ENCODE data around the gene SRF. TPM values are rescaled to one million over a fixed set of nuclear protein-coding genes. Genes with fewer than 3 reads are reported as not detected.

Gene SRF
- total and polyA plus RNA-seq, 2 donors (not counting 3 experiments of a cell fraction or from before 2014, with no cell fraction given) = 34.4 to 55.8 TPM

GRCh38 chr6:43193929-43194328 lies 22.9 kb downstream of the SRF start:
- Histone ChIP-seq H3K27me3 (ENCODE audit: control insufficient read depth in 2 of 2, insufficient read depth in 2 of 2, low read length in 2 of 2) (no peaks in the 10 kb centered on the region), H3K4me2 (ENCODE audit: insufficient read depth, low read length) (no peak overlapping the region), H3K9me1 (replicated peaks; ENCODE audit: control insufficient read depth, extremely low read depth, insufficient read depth, low read length) (no peaks in the 10 kb centered on the region), H3K36me3 (ENCODE audit: control insufficient read depth in 2 of 2, extremely low read depth in 1 of 2, insufficient read depth in 2 of 2, low read length in 2 of 2) (peaks cover 2 to 15% of the 10 kb centered on the region in 2 experiments), H3K79me2 (ENCODE audit: control insufficient read depth, insufficient read depth, low read length) (no peaks in the 10 kb centered on the region), H3K9ac (replicated peaks; ENCODE audit: extremely low read depth, insufficient read depth, low read length) (no peak overlapping the region), H4K20me1 (replicated peaks; ENCODE audit: control insufficient read depth, extremely low read depth, insufficient read depth, low read length) (no peaks in the 10 kb centered on the region), H3K4me3 (replicated peaks in 1 of 3; ENCODE audit: insufficient read depth in 1 of 3, low read depth in 1 of 3, low read length in 3 of 3) (no peak overlapping the region), H3K9me3 (replicated peaks; ENCODE audit: control insufficient read depth, insufficient read depth, low read length) (no peaks in the 10 kb centered on the region), H3K27ac (ENCODE audit: insufficient read depth, low read depth, low read length) (no peak overlapping the region), H2AFZ (ENCODE audit: low read depth, low read length) (no peak overlapping the region), H3K4me1 (ENCODE audit: control insufficient read depth, extremely low read depth, insufficient read depth, low read length) (no peaks in the 10 kb centered on the region)
- CTCF ChIA-PET = no interaction called here
- no TSS peak for BruUV-seq (replicated peaks)
- intact Hi-C loops (cut with micrococcal nuclease) (no loop called here), dilution Hi-C loops (cut with MboI; ENCODE audit: extremely low pct_ligation_motif_present, low sequenced_read_pairs) (no loop called here)
- POLR2A ChIA-PET = no interaction called here
- TF ChIP-seq JUN (IDR thresholded peaks at IDR 0.05; ENCODE audit: borderline replicate concordance, insufficient read depth, insufficient read length, low read depth) = no peak
- no peak for TF ChIP-seq CTCF (IDR thresholded peaks at IDR 0.05; ENCODE audit: extremely low read depth in 1 of 2, insufficient read depth in 1 of 2, low read depth in 1 of 2, low read length in 2 of 2)
- no peak for TF ChIP-seq MAX (IDR thresholded peaks at IDR 0.05; ENCODE audit: insufficient read depth, insufficient read length)
- TF ChIP-seq GATA2 (IDR thresholded peaks at IDR 0.05; ENCODE audit: insufficient read depth, insufficient read length, low read depth, low read length) = no peak
- no peak for FAIRE-seq
- DNase-seq (ENCODE audit: low read depth, low spot score) = no peak

GRCh38 chr6:43196337-43196736 lies 25.3 kb downstream of the SRF start:
- CTCF ChIA-PET = interaction anchor here (1.6 kb wide), 1 partner anchor 33 kb away, joined by 5 read pairs; the partner anchor contains the start of gene DNPH1
- Histone ChIP-seq H3K36me3 (ENCODE audit: control insufficient read depth in 2 of 2, extremely low read depth in 1 of 2, insufficient read depth in 2 of 2, low read length in 2 of 2) (peaks cover 2 to 23% of the 10 kb centered on the region in 2 experiments), H3K79me2 (ENCODE audit: control insufficient read depth, insufficient read depth, low read length) (no peaks in the 10 kb centered on the region), H3K27ac (ENCODE audit: insufficient read depth, low read depth, low read length) (no peak overlapping the region), H3K9me3 (replicated peaks; ENCODE audit: control insufficient read depth, insufficient read depth, low read length) (no peaks in the 10 kb centered on the region), H3K4me2 (ENCODE audit: insufficient read depth, low read length) (no peak overlapping the region), H3K27me3 (ENCODE audit: control insufficient read depth in 2 of 2, insufficient read depth in 2 of 2, low read length in 2 of 2) (no peaks in the 10 kb centered on the region), H2AFZ (ENCODE audit: low read depth, low read length) (no peak overlapping the region), H3K9me1 (replicated peaks; ENCODE audit: control insufficient read depth, extremely low read depth, insufficient read depth, low read length) (no peaks in the 10 kb centered on the region), H3K4me3 (replicated peaks in 1 of 3; ENCODE audit: insufficient read depth in 1 of 3, low read depth in 1 of 3, low read length in 3 of 3) (no peak overlapping the region), H4K20me1 (replicated peaks; ENCODE audit: control insufficient read depth, extremely low read depth, insufficient read depth, low read length) (no peaks in the 10 kb centered on the region), H3K4me1 (ENCODE audit: control insufficient read depth, extremely low read depth, insufficient read depth, low read length) (no peaks in the 10 kb centered on the region), H3K9ac (replicated peaks; ENCODE audit: extremely low read depth, insufficient read depth, low read length) (no peak overlapping the region)
- TF ChIP-seq CTCF (IDR thresholded peaks at IDR 0.05; ENCODE audit: extremely low read depth in 1 of 2, insufficient read depth in 1 of 2, low read depth in 1 of 2, low read length in 2 of 2) (no peak), POLR2A (IDR thresholded peaks at IDR 0.05; ENCODE audit: low read depth, low read length) (no peak), MAX (IDR thresholded peaks at IDR 0.05; ENCODE audit: insufficient read depth, insufficient read length) (no peak), JUN (IDR thresholded peaks at IDR 0.05; ENCODE audit: borderline replicate concordance, insufficient read depth, insufficient read length, low read depth) (no peak), GATA2 (IDR thresholded peaks at IDR 0.05; ENCODE audit: insufficient read depth, insufficient read length, low read depth, low read length) (no peak)
- DNase-seq (ENCODE audit: low read depth, low spot score) (no peak), FAIRE-seq (no peak)
- no TSS peak for BruUV-seq (replicated peaks)
- POLR2A ChIA-PET = no interaction called here
- intact Hi-C loops (cut with micrococcal nuclease) = no loop called here
- dilution Hi-C loops (cut with MboI; ENCODE audit: extremely low pct_ligation_motif_present, low sequenced_read_pairs) = no loop called here
